Astrocyte (in vitro differentiated cells and primary cell): ENCODE results near the gene HOXB4. TPM values are rescaled to one million over a fixed set of nuclear protein-coding genes. Genes with fewer than 3 reads are reported as not detected.

ENCODE experiments used
- DNase-seq: peaks from one replicate; pipeline ENCODE4 v3.0.0-alpha.2; 2010; ENCODE audit warnings: low read depth
- FAIRE-seq: peaks from 2 replicates; lab custom pipeline; 2011; peaks lifted over from hg19 to GRCh38; lab: Jason Lieb, UNC
- H2AFZ ChIP-seq: 2 replicates; pipeline ENCODE4 v1.6.0; 2012; ENCODE audit warnings: low read depth, low read length, inconsistent platforms
- H3K27ac ChIP-seq: 2 replicates; pipeline ENCODE4 v1.5.1; 2011; ENCODE audit warnings: low read depth, low read length, inconsistent platforms
- H3K27me3 ChIP-seq: 2 replicates; pipeline ENCODE4 v1.6.0; 2011; ENCODE audit warnings: low read length, inconsistent platforms; ENCODE audit not compliant: insufficient read depth
- H3K36me3 ChIP-seq: 2 replicates; pipeline ENCODE4 v1.5.1; 2011; ENCODE audit warnings: low read length, inconsistent platforms; ENCODE audit not compliant: insufficient read depth
- H3K4me1 ChIP-seq: 2 replicates; pipeline ENCODE4 v1.5.1; 2011; ENCODE audit warnings: low read length, inconsistent platforms; ENCODE audit not compliant: insufficient read depth
- H3K4me2 ChIP-seq: 2 replicates; pipeline ENCODE4 v1.6.0; 2012; ENCODE audit warnings: low read length, inconsistent platforms
- H3K4me3 ChIP-seq: 2 replicates; pipeline ENCODE4 v1.5.1; 2011; ENCODE audit warnings: low read depth, mild to moderate bottlenecking, low read length, inconsistent platforms; ENCODE audit not compliant: insufficient read depth
- H3K79me2 ChIP-seq: 2 replicates; pipeline ENCODE4 v1.6.0; 2012; ENCODE audit warnings: mild to moderate bottlenecking, low read length, inconsistent platforms; ENCODE audit not compliant: insufficient read depth
- H3K9ac ChIP-seq: 2 replicates; pipeline ENCODE4 v1.6.0; 2012; ENCODE audit warnings: mild to moderate bottlenecking, low read length, inconsistent platforms
- H3K9me3 ChIP-seq: 2 replicates; pipeline ENCODE4 v1.5.1; 2012; ENCODE audit warnings: low read depth, mild to moderate bottlenecking, low read length, inconsistent platforms; ENCODE audit not compliant: insufficient read depth
- H4K20me1 ChIP-seq: 2 replicates; pipeline ENCODE4 v1.6.0; 2012; ENCODE audit warnings: low read length, inconsistent platforms; ENCODE audit not compliant: insufficient read depth
- H3K27ac Mint-ChIP-seq: one replicate; pipeline ENCODE4 v1.8.0; 2021; ENCODE audit warnings: mild to moderate bottlenecking, mixed read lengths; ENCODE audit not compliant: unreplicated experiment
- H3K27me3 Mint-ChIP-seq: one replicate; pipeline ENCODE4 v1.8.0; 2021; ENCODE audit warnings: low read depth, mixed read lengths; ENCODE audit not compliant: unreplicated experiment
- H3K36me3 Mint-ChIP-seq: one replicate; pipeline ENCODE4 v1.8.0; 2021; ENCODE audit warnings: low read depth, mixed read lengths; ENCODE audit not compliant: unreplicated experiment
- H3K4me1 Mint-ChIP-seq: one replicate; pipeline ENCODE4 v1.8.0; 2021; ENCODE audit warnings: low read depth, mixed read lengths; ENCODE audit not compliant: unreplicated experiment
- H3K4me3 Mint-ChIP-seq: one replicate; pipeline ENCODE4 v1.8.0; 2021; ENCODE audit warnings: mild to moderate bottlenecking, moderate library complexity, mixed read lengths; ENCODE audit not compliant: unreplicated experiment
- H3K9me3 Mint-ChIP-seq: one replicate; pipeline ENCODE4 v1.8.0; 2021; ENCODE audit warnings: mild to moderate bottlenecking, mixed read lengths; ENCODE audit not compliant: unreplicated experiment
- CTCF ChIP-seq: IDR thresholded peaks from 2 replicates; pipeline ENCODE4 v1.5.1; 2011; ENCODE audit warnings: low read depth, mild to moderate bottlenecking, inconsistent platforms, low read length, moderate library complexity; ENCODE audit not compliant: insufficient read depth
- EZH2 ChIP-seq: IDR thresholded peaks from 2 replicates; pipeline ENCODE4 v1.6.1; 2012; ENCODE audit warnings: mild to moderate bottlenecking, low read length, inconsistent platforms; ENCODE audit not compliant: insufficient read depth
- total RNA-seq: library from RNA; stranded (reverse); gene quantifications from 2 replicates; pipeline ENCODE4 v1.2.1, GENCODE V29; 2021

HOXB4 gene
- total RNA-seq, 1 donor from 2014 or later: not detected

DNA sequence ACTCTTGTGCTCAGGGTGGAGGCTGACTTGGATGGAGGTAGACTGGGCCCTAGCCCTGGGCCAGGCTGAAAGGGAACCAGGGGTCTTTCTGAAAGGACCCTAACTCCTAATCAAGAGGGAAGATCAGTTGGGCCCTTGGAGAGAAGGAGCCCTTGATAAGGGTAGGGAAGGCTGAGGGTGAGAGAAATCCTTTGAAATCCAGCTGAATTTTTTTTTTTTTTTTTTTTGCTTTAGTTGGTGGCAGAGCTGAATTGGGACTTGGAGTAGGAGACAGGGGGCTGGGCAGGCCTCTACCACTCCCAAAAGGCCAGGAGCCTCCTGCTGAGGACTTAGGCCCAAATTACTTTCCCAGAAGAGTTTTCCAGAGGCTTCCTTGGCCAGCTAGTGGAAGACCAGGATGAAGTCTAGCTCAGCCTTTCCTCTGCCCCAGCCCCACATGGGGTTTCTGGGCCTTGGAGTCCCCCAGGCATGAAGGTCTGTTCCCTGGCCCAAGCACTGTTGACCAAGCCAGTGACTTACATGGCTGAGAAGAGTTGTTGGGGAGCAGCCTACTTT lies 12.5 kb upstream of the HOXB4 start:
- no peak overlapping the region for H2AFZ ChIP-seq
- H3K4me3 ChIP-seq: no peak overlapping the region
- no peaks in the 10 kb centered on the region for H4K20me1 ChIP-seq
- H3K4me1 ChIP-seq: peaks cover 18% of the 10 kb centered on the region
- H3K79me2 ChIP-seq: peaks cover 20% of the 10 kb centered on the region
- peaks cover 94% of the 10 kb centered on the region for H3K27me3 Mint-ChIP-seq
- no peak overlapping the region for H3K27ac Mint-ChIP-seq
- DNase-seq: no peak
- no peaks in the 10 kb centered on the region for H3K9me3 ChIP-seq
- H3K9me3 Mint-ChIP-seq: peaks cover 25% of the 10 kb centered on the region
- H3K4me2 ChIP-seq: no peak overlapping the region
- H3K27me3 ChIP-seq: peaks cover 79% of the 10 kb centered on the region
- TF ChIP-seq EZH2: no peak
- no peak overlapping the region for H3K27ac ChIP-seq
- H3K36me3 Mint-ChIP-seq: no peaks in the 10 kb centered on the region
- H3K4me1 Mint-ChIP-seq: peaks cover 3% of the 10 kb centered on the region
- no peak for FAIRE-seq
- no peak overlapping the region for H3K4me3 Mint-ChIP-seq
- no peak overlapping the region for H3K9ac ChIP-seq
- H3K36me3 ChIP-seq: no peaks in the 10 kb centered on the region

DNA sequence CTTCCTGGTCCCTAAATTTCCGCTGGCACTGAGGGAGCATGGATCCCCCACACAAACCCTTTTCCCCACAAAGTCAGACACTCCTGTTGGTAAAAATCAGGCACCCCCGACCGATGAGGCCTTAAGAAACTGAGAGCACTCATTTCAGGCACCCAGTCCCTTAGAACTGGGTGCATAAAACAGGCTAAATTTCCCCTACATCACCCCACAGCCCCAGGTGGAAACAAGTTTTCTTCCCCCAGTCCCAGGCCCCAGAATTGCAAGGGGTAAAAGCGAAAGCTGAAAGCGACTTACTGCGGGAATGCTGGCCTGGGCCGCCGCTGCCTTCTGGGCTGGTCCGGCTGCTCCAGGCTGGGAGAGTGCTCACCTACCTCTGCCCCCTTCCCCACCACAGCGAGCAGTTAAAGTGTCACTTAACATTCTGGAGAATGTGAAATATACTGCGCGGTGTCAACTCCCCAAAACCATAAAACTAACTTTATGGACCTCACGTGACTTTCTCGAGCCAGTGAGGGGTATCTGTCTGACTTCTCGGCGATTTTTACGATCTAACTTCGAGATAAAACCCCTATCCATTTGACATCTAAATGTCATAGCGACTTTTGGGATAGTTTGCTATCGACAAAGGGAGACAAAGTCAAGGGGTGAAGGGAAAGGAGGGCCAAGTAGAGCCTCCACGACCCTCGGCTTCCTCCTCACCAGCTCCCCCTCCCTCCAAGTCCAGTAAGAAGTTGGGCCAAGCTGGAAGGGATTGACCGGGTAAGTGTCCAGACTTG lies 11.9 kb upstream of the HOXB4 start, which contains the start of gene HOXB3:
Gene HOXB3 (minus strand): TSS at position 411 of the 776 bp plus-strand sequence. CDS start 37,767 bp downstream, outside the sequence.
- H3K4me1 Mint-ChIP-seq: peaks cover 3% of the 10 kb centered on the region
- H3K79me2 ChIP-seq: peaks cover 20% of the 10 kb centered on the region
- H3K9me3 ChIP-seq: no peaks in the 10 kb centered on the region
- DNase-seq: no peak
- peaks cover 18% of the 10 kb centered on the region for H3K9me3 Mint-ChIP-seq
- H3K4me3 Mint-ChIP-seq: no peak within 1 kb of the TSS
- H3K36me3 ChIP-seq: no peaks in the 10 kb centered on the region
- no peak within 1 kb of the TSS for H2AFZ ChIP-seq
- no peak for TF ChIP-seq CTCF
- no peak for TF ChIP-seq EZH2
- H3K4me2 ChIP-seq: peak within 1 kb of the TSS; percentile 50
- H3K9ac ChIP-seq: no peak within 1 kb of the TSS
- H3K4me1 ChIP-seq: peaks cover 21% of the 10 kb centered on the region
- no peak within 1 kb of the TSS for H3K4me3 ChIP-seq
- H4K20me1 ChIP-seq: no peaks in the 10 kb centered on the region
- H3K27ac ChIP-seq: no peak within 1 kb of the TSS
- H3K27me3 ChIP-seq: peaks cover 75% of the 10 kb centered on the region
- peaks cover 94% of the 10 kb centered on the region for H3K27me3 Mint-ChIP-seq
- H3K27ac Mint-ChIP-seq: no peak within 1 kb of the TSS
- FAIRE-seq: no peak
- H3K36me3 Mint-ChIP-seq: no peaks in the 10 kb centered on the region

GRCh38 chr17:48589060-48589830 lies 11.1 kb upstream of the HOXB4 start:
- Histone ChIP-seq H3K27ac (no peak overlapping the region), H3K36me3 (no peaks in the 10 kb centered on the region), H3K9me3 (no peaks in the 10 kb centered on the region), H3K4me3 (no peak overlapping the region), H3K9ac (no peak overlapping the region), H2AFZ (no peak overlapping the region), H4K20me1 (no peaks in the 10 kb centered on the region), H3K4me1 (peaks cover 17% of the 10 kb centered on the region), H3K79me2 (peaks cover 21% of the 10 kb centered on the region), H3K27me3 (peaks cover 70% of the 10 kb centered on the region), H3K4me2 (peak overlapping the region; percentile 50)
- Mint-ChIP-seq H3K27me3 (peaks cover 94% of the 10 kb centered on the region), H3K9me3 (peaks cover 20% of the 10 kb centered on the region), H3K4me1 (peaks cover 3% of the 10 kb centered on the region), H3K27ac (no peak overlapping the region), H3K36me3 (no peaks in the 10 kb centered on the region), H3K4me3 (no peak overlapping the region)
- DNase-seq (no peak), FAIRE-seq (no peak)
- no peak for TF ChIP-seq EZH2
- TF ChIP-seq CTCF: no peak
